HG03064 (cell line): ENCODE results near the gene S1PR2.
A peak's percentile ranks its signal among the peaks of the same experiment; 100 is the strongest.
"Not testable (repeated sequence)": the region's sequence is repeated elsewhere in the genome, so short reads cannot be mapped to it uniquely, and the experiment has no call there.

Experiments
- ATAC-seq: cut with Tn5 transposase; IDR thresholded peaks from one replicate; pipeline ENCODE4 v1.9.1; 2021; ENCODE audit warnings: low read depth; ENCODE audit not compliant: unreplicated experiment

S1PR2 gene

DNA sequence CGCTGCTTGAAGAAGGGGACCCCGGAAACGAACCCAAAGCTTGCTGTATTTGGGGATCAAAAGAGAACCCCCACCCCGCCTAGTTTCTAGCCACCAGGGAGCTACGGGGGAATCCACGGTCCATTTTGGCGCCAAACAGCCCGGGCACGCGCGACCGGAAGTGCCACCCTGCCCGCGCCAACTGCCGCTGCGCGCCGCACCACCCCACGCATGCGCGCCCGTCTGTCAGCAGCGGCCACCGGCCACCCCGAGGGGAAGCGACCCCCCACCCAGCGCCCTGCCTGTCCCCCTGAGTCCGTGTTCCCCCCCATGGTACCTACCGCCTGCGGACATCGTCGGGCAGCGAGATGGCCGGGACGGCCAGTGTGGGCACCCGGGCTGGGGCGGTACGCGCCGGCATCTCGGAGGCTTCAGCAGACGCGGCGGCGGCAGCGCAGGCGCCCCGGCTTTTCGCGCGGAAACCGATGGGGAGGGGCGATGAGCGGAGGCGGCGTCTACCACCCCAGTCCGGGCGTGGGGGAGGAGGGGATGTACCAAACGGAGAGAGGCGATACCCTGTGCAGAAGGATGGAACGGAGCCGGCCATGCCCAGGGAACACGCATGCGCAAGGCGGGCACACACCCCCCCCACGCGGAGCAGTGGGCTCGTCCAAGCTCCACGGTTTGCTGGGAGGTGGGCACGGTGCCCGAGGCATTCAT lies 36.5 kb downstream of the S1PR2 start, which contains the start of gene DNMT1:
Gene DNMT1 (minus strand): TSS at position 454 of the 699 bp plus-strand sequence. CDS start 54 bp downstream, at position 400.
- peak; percentile 54 for ATAC-seq

DNA sequence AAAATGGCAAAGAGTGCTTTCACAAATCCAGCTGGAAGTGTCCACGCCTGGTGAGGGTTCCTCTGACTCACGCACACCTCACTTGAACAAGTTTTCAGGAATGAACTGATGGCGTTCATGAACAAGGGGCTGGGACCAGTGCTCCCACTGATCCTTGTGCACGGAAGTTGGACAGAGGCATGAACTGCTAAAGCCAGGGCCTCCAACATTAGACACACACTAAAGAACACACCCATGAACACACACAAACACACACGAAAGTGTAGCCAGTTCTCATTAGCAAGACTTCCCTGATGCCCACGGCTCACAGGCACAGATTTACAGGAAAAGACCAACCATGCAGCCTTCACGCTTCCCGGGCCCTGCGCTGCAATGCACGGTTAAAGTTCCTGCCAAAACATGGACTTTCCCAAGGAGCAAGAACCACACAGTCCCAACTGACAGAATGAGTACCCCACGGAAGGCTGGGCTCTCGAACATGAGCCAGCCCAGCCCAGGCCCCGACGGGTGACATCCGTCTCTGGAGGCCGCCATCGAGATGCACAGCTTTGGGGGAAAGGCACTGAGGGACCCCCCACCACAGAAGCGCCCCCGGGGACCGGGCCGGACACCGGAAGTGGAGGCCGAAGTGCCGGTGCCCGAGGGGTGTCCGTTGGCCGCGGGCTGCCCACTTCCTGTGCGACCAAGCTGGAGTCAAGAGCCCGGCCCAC lies 37.2 kb downstream of the S1PR2 start:
- ATAC-seq = no peak

DNA sequence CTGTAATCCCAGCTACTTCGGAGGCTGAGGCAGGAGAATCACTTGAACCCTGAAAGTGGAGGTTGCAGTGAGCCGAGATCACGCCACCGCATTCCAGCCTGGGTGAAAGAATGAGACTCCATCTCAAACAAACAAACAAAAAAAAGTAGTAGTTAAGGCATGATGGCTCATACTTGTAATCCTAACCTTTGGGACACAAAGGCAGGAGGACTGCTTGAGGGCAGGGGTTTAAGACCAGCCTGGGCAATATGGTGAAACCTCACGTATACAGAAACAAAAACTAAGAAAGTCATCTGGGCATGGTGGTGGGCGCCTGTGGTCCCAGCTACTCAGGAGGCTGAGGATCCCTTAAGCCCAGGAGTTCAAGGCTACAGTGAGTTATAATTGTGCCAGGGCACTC lies 38.2 kb downstream of the S1PR2 start:
- no peak for ATAC-seq

- no peak for ATAC-seq
Observed at GRCh38 chr19:10191347-10191746, 39.8 kb downstream of the S1PR2 start.

GRCh38 chr19:10190026-10190425 lies 41.1 kb downstream of the S1PR2 start:
- ATAC-seq = no peak

DNA sequence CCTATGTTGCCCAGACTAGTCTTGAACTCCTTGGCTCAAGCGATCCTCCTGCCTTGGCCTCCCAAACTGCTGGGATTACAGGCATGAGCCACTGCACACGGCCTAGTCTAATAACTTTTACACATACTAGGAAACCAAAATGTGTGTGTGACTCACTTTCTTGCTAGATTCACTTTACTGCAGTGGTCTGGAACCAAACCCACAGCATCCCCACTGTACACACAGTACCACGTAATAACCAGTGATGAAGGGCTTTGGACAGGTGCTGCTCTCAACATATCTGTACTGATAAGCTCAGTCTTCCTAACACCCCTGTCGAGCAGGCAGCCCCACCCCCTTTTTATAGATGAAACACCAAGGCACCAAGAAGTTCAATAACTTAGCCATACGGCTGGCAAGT lies 41.5 kb downstream of the S1PR2 start:
- no peak for ATAC-seq

- no peak for ATAC-seq
Observed at GRCh38 chr19:10187315-10187714, 43.8 kb downstream of the S1PR2 start.

GRCh38 chr19:10184636-10185035 lies 46.5 kb downstream of the S1PR2 start:
- no peak for ATAC-seq

DNA sequence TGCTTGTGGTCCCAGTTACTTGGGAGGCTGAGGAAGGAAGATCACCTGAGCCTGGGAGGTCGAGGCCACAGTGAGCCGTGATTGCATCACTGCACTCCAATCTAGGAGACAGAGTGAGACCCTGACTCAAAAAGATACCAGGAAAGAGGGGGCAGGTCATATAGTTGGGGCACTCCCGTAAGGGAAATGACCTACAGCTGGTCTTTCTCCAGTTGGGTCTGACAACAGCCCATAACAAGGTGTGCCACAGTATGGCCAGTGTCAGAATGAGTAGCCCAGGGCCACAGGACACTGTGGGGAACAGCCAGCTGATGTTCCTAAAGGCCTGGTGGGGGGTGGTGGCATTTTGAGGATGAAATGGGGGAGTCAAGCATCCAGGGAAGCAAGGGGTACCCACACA lies 47.2 kb downstream of the S1PR2 start:
- no peak for ATAC-seq

- ATAC-seq = no peak
Observed at GRCh38 chr19:10182847-10183246, 48.3 kb downstream of the S1PR2 start.

GRCh38 chr19:10182076-10182475 lies 49.1 kb downstream of the S1PR2 start:
- ATAC-seq = no peak

DNA sequence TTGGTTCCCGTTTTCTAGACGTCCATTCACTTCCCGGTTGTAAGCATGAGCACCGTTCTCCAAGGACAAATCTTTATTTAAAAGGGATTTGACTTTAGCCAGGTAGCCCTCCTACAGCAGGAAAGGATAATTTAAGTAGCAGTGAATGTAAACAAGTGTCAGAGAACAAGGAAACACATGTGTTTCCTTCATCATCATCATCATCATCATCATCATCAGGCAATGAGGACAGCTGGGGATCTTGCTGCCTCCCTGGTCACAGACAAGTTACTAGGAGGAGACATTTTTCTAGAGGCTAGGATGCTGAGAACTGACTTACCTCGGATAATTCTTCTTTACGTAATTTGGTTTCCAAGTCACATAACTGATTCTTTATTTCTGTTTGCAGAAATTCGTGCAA lies 50.7 kb downstream of the S1PR2 start:
- ATAC-seq = no peak

GRCh38 chr19:10180024-10180423 lies 51.1 kb downstream of the S1PR2 start:
- ATAC-seq = not testable (repeated sequence)

GRCh38 chr19:10173527-10173926 lies 57.6 kb downstream of the S1PR2 start:
- no peak for ATAC-seq
